ENCODE data around the gene NGF.

Gene NGF

DNA sequence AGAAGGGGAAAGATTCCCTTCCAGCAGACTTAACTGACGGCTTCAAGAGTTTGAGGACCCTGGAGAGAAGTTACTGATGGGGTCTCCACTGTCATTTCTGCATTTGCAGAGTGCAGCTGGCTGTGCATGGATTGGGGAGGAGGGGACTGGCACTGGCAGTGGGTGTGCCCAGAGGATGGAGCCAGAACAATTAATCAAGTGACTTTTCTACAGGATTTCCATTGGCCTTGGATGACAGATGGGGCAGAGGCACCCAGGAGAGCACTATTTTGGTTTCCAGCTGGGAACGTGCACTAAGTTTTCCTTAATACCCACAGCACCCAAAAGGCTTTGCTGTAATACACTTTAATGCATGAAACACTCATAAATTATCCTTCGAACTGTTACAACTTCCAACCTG is 1.3 kb downstream of the NGF start:
- no peak for DNase-seq (ENCODE audit: low read depth in 1 of 2, low spot score in 1 of 2)

DNA sequence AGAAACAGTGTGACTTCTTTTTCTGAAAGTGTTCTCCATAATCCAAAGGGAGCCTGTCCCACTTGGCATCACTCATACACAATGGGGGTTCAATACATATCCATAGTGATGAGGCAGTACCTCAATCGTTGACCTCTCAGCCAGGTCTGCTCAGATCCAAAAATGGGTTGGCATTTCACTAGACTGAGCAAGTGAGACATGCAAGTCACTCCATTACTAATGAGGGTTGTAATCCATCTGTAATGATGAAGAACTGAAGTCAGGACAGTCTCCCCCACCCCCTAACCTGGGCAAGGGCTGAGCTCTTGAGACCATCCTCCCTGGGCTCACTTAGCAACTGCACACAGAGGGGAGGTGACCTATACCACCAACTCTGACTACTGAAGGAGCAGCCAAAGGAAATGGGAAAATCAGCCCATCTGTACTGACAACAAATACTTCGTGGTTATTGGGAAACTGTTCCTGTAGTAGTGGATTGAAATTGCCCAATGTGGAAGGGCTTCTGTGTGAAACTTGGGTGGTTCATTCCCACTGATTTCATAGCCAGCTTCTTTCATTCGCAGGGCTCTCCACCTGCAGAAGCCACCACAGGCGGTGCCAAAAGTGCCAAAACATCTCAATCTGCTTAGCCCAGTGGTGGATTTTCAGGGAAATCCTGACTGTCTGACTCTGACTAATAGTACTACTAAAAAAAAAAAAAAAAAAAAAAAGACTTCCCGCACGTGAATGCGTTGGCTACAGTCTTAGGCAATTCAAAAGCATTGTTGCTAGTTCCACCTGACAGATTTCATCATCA is 5.0 kb downstream of the NGF start:
- DNase-seq (ENCODE audit: low read depth in 1 of 2, low spot score in 1 of 2), result no peak

DNA sequence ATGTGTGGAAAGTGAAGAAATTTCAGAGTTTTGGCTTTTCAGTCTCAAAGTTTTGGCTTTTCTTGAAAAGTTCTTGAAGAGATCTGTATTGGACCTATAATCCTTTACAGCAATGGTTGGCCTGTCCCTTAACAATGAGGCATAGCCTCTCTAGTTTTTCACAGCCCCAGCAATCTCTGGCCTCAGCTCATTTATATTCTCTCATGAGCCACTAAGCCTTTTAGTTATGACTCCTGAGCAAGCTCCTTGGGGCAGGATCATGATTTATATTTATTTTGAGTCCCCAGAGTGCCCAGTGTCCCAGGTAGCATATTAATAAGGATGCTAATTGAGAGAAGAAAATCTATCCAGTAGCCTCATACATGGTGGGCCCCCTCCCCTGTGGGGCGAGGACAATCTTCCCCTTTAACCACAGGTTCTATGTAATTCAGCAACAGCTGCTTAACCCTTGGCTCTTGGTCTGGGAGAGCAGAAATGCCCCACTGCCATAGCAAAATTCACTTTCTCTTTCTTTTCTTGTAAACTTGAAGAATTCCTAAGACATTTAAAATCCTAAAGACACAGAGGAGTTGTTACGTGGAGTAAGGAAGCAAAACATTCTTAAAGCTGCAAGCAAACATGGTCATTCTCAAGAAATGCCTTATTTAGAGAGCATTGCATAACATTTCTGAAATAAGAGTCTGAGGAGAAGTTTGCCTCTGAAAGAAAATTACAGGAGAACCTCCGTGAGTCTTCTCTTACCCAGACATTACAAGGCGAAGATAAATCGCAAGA is 6.3 kb downstream of the NGF start:
- no peak for DNase-seq (ENCODE audit: low read depth in 1 of 2, low spot score in 1 of 2)

DNA sequence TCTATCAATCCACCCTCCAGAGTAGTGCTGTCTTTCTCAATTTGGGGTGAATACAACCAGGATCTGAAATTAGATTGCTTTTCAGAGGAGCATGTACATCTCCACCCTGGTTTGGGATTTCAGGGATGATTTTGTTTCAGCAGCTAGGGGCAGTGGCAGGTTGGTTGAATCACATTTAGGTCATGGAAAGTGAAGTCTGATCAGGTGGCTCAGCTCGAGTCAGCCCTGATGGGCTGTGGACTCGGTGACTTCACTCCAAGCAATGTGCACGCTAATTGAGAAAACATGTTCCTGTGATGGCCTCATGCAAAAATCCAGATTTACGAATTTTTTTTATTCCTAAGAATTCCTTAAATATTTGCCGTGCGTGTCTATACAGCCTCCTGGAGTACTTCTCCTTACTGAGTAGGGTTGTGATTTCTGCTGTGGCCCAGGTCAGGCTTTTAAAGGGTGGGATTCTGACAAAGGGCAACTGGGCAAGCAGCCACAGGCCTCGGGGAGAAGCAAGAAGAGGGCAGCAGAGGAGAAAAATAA is 7.5 kb downstream of the NGF start:
- DNase-seq (ENCODE audit: low read depth in 1 of 2, low spot score in 1 of 2), result no peak

DNA sequence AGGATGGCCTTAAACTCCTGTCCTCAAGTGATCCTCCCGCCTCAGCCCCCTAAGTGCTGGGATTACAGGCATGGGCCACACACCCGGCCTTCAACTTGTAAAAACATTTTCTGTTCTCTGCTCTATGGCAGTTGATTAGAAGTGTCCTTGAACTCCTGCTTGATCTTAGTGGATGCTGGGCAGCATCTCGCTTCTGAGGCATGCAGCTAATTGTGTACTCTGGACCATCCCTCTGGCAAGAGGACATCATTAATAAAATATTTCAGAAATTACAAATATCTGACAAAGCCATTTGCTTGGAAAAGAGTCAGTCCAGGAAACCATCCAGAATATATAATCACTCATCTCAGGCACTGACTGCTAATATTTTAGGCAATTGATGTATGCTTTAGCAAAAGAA is 8.1 kb downstream of the NGF start:
- no peak for DNase-seq (ENCODE audit: low read depth in 1 of 2, low spot score in 1 of 2)

DNA sequence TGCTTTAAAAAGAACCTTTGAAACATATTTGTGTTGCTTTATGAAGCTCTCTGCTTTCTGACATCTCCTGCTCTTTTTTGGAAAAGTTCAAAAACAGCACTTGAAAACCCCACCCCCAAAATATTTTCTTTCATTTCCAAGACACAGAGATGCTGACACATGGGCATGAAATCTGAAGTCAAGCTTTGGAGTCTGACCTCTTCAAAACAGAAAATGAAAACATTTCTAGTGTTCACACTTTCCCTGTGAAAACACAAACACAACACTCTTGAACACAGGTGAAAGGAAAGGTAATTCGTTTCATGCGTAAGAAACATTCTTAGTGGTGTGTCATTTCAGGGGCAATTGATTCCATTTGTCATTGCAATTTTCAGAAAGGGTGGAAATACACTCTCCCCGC is 10.8 kb downstream of the NGF start:
- DNase-seq (ENCODE audit: low read depth in 1 of 2, low spot score in 1 of 2), result no peak

DNA sequence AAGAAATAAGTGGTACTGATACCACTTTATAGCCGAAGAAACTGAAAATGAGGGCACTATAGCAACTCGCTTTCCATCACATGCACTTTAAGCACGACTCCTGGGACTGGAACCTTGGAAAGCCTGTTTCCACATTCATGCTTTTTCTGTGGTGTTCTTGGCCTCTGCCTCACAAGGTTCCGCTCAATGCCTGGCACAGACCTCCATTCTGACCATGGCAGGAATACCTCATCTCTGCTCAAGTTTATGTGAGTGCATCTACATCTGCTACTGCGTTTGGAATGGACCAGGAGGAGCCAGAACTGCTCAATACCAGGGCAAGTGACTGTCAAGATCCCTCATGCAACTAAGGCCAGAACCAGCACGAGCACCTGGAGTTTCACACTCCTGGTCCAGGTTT is 11.6 kb downstream of the NGF start:
- no peak for DNase-seq (ENCODE audit: low read depth in 1 of 2, low spot score in 1 of 2)

DNA sequence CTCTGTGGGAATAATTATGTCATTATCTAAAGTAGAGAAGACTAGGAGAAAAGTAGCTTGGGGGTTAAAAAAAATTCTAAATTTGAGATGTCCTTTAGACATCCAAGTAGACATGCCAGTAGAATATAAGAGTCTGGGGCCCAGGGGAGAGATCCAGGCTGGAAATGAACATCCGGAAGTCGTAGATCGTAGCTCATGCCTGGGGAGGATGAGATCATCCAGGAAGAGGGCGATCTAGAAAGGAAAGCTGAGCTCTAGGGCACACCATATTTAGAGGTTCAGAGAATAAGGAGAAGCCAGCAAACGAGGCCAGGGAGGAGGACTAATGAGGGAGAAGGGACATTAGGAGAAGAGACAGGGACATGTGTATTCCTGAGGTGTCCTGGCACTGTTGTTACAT is 12.2 kb downstream of the NGF start:
- DNase-seq (ENCODE audit: low read depth in 1 of 2, low spot score in 1 of 2), result no peak

DNA sequence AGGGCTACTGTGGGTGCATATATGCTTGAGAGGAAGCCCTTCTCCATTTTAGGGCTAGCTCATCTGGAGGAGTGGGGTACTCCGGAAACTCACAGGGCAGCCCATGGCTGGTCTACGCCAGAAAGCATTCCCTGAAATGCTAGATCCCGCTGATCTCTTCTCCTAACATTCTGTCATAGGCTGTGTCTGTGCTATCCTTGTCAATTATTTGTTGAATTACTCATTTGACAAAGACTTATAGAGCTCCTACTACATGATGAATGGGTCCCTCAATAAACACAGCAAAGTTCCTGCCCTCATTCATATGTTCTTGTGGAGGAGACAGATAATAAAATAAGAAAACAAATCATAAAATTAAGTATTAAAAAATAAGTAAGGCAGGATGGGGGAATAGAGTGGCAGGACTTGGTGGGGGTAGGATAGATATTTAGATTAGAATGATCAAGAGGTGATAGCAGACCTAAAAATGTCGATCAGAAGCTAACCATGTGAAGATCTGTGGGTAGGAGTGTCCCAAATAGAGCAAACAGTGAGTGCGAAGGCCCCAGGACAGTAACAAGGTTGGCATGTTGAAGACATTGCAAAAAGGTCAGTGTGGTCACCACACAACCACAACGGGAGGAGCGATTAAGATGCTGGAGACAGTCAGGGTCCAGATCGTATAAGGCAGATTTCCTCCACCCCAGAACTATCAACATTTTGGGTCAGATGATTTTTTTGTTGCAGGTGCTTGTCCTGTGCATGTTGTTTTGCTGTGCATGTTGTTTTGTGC is 13.2 kb downstream of the NGF start:
- DNase-seq (ENCODE audit: low read depth in 1 of 2, low spot score in 1 of 2), result no peak

DNA sequence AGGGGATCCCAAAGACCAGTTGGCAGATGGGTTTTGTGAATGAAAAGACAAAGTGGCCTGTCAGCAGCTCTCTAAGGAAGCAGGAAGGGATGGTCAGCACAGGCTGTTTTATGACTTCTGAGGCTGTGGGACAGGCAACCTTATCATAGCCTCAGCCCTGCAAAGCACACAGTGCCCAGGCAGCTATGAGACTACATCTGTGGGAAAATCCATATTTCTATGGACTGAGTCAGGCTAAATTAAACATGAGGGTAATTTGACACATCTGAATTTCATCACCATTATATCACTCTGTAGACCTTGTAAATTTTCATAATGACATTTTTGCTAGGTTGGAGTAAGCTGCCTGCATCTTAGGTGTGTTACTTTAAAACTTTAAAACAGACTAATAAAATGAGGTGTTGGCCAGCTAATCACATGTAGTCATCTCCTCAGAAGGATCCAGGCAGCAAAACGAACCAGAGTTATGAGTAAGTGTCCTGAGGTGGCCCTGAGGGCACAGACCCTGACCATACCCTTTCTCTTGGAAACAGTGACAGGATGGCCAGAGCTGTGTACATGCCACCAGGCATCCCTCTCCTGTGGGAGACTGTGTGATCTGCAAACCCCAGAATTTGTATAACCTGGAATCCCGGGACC is 14.6 kb downstream of the NGF start:
- DNase-seq (ENCODE audit: low read depth in 1 of 2, low spot score in 1 of 2), result no peak

DNA sequence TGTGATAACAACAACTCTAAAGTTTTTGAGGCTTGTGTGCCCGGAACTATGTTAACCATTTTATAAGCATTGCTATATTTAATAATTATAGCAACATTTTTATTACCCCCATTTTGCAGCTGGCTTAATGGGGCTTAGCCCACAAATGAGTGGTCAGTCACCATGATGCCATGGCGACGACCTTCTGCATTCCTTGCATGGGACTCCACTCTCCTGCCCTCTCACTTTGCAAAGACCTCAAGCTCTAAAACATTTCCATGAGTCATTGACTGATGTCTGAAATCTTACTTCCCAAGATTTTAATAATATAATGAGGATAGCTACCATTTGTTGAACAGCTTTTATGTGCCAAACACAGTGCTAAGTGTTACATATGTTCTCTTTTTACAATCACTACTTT is 15.4 kb downstream of the NGF start:
- no peak for DNase-seq (ENCODE audit: low read depth in 1 of 2, low spot score in 1 of 2)

DNA sequence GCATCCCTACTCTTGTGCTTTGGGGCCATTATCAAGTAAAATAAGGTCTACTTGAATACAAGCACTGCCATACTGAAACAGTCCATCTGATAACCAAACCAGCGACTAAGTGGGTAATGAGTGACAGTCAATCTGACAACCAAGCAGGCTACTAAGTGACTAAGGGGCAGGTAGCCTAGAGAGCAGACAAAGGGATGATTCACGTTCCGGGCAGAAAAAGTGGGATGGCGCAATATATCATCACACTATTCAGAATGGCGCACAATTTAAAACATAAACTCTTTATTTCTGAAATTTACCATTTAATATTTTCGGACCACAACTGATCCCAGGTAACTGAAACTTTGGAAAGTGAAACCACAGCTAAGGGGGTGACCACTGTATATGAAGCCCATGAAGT is 17.7 kb downstream of the NGF start:
- no peak for DNase-seq (ENCODE audit: low read depth in 1 of 2, low spot score in 1 of 2)

DNA sequence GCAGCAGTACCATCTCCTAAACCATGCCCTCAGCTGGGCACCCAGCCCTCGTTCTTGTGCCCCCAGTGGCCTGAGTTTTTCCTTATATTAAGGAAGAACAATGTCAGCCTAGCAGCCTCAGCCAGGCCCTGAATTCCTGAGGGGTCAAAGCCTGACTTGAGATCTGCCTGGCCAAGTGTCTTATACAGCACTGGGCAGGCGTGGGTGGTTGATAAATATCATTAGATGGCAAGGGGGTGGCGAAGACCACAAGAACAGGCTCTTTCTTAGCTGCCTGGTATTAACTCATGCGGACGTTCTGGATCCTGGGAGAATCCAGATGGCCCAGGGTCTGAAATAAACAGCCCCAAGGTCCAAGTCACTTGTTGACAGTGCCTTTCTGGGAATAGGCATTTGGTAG is 18.3 kb downstream of the NGF start:
- no peak for DNase-seq (ENCODE audit: low read depth in 1 of 2, low spot score in 1 of 2)

DNA sequence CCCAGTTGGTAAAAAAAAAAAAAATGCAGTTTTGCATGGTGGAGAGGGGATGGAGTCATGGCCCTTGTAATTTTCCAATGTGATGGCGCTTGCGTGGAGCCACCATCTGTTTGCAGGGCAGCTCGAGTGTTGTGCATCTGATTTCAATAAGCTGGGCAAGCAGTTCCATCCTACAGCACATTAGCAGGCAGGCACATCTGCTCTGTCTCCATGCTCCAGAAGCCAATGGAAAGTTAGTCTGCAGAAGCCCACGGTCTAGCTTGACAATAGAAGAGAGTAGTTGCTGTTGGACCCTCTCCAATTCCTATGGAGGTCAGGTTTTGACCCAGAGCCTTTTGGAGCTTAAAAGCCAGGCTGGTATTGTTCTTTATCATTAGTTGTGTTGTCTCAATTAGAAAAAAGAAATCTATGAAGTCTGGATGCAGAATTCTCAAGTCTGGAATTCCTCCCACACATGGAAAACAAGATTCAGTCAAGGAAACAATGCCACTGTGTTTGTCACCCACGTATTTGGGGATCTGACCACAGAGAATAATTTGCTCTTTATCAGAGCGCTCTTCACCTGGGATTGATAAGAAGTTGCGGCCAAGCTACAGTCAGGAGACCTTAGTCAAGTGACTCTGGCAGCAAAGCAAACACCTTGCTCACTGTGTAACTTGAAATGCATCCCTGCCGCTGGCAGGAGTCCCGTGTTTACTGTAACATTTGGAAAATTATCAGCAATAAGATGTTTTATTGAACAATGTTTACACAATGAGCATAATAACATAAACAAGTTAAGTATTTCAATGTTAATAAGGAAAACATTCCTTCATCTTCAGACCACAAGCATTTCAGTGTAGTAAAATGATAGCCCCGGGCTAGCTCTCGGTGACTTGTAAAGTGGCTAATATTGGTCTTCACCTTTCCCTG is 20.7 kb downstream of the NGF start:
- no peak for DNase-seq (ENCODE audit: low read depth in 1 of 2, low spot score in 1 of 2)

DNA sequence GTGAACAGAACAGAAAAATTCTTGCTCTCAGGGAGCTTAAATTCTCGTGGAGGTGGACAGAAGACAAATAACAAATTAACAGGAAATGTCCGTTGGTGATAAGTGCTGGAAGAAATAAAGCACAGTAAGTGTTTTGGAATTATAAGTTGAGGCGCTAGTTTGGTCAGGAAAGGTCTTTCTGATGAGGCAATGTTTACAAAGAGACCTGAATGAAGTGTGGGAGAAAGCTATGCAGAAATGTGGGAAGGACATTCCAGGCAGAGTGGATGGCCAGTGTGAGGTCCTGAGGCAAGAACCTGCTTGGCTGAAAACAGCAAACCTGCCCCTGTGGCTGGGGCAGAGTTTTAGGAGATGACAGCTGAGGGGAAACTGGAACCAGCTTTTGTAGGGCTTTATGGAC is 23.3 kb downstream of the NGF start:
- no peak for DNase-seq (ENCODE audit: low read depth in 1 of 2, low spot score in 1 of 2)

DNA sequence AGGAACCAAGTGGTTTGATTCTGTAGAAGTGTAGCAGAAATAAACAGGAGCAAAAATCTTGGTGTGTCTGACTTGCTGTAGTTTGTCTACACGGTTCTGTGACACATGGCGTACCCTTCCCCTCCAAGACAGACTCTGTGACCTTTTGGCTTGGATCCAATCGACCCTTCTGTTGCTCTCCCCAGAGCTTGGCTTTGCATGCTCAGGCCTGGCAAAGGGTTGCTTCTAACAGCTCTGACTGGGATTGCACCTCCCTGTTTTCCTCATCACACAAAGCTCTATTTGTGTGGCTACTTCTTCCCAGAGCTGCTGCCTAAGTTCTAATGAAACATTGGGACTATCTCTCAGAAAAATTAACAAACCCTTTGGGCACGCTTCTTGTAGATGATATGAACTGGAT is 24.0 kb downstream of the NGF start:
- no peak for DNase-seq (ENCODE audit: low read depth in 1 of 2, low spot score in 1 of 2)

DNA sequence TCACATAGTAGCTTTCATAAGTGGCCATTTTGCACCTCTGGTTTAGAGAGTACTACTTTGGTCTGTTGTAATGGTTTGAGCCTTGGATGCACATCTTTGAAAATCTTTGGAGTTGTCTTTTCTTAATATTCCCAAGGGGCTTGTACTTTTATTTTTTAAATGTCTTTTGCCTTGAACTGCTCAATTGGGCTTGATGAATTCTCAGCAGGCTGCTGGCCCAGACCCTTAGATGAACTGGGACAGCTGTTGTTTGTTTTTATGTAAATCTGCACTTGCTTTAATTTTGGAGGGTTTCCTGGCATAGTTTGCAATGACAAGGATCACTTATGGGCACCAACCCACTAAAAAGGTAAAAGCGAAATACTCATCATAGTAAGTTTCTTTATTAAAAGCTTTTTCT is 24.9 kb downstream of the NGF start:
- no peak for DNase-seq (ENCODE audit: low read depth in 1 of 2, low spot score in 1 of 2)

DNA sequence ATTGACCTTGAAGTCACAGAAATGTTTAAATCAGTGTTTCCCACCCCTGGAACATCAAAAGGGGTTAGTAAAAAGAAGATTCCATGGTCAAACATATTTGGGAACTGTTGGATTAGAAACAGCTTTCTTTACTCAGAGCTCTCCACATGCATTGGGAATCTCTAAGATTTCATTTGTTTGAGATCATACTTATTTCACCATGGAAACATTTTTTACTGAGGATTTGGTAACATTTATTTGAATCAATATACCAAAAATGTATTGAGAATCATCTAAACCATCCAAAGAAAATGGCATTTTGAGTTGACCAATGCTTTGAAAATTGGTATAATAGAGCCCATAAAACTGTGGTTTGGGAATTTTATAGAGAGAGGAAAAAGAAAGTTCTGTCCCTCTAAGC is 25.3 kb downstream of the NGF start:
- no peak for DNase-seq (ENCODE audit: low read depth in 1 of 2, low spot score in 1 of 2)

DNA sequence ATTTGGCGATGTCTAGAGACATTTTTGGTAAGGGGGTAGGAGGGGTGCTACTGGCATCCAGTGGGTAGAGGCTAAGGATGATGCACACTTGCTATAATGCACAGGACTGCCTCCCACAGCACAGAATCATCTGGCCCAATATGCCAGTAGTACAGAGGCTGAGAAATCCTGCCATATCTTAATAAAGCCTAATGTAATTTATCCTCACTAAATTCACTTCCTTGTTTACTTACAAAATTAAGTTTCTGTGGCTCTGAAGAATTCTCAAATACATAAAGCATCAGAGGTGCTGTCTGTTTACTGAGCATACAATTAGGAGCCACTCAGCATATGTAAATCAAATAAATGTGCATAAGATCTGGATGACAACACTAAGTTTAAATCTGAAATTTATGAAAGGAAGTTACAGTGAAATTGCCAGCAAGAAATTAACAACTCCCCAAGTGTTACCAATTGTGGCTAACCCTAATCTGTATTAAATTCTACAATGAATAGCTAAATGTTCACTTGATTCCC is 26.5 kb downstream of the NGF start:
- DNase-seq (ENCODE audit: low read depth in 1 of 2, low spot score in 1 of 2), result no peak
